DND-41 (cell line): ENCODE measurements around the gene RNF150.

Source experiments
- ATAC-seq: fragments of 200-7000 bp; cut with Tn5 transposase; 3 replicates; pipeline ENCODE4 v1.9.1; 2021; ENCODE audit warnings: low read depth; ENCODE audit not compliant: insufficient read depth
- DNase-seq: peaks from one replicate; pipeline ENCODE4 v3.0.0-alpha.2; 2020
- H2AFZ ChIP-seq: 2 replicates; pipeline ENCODE4 v1.6.0; 2012; ENCODE audit warnings: low read depth, low read length
- H3K27ac ChIP-seq: 2 replicates; pipeline ENCODE4 v1.5.1; 2012; ENCODE audit warnings: low read length, inconsistent platforms
- H3K27me3 ChIP-seq: fragments of 200-600 bp; sonication (generic); 2 replicates; pipeline ENCODE4 v1.6.0; 2012; ENCODE audit warnings: low read length, mild to moderate bottlenecking, inconsistent platforms; ENCODE audit not compliant: insufficient read depth, poor library complexity
- H3K36me3 ChIP-seq: 2 replicates; pipeline ENCODE4 v1.5.1; 2012; ENCODE audit warnings: low read length, inconsistent platforms; ENCODE audit not compliant: insufficient read depth
- H3K4me1 ChIP-seq: 2 replicates; pipeline ENCODE4 v1.5.1; 2012; ENCODE audit warnings: mild to moderate bottlenecking, low read length; ENCODE audit not compliant: insufficient read depth
- H3K4me2 ChIP-seq: 2 replicates; pipeline ENCODE4 v1.6.0; 2012; ENCODE audit warnings: mild to moderate bottlenecking, moderate library complexity, low read length, inconsistent platforms; ENCODE audit not compliant: insufficient read depth
- H3K4me3 ChIP-seq, 2 experiments: fragments of 200-600 bp in 1 of 2; shearing (Covaris generic) in 1 of 2; 2 replicates each; pipeline ENCODE4 v1.5.1; 2012 to 2016; ENCODE audit warnings: inconsistent platforms in 2 of 2, low read length in 2 of 2, mild to moderate bottlenecking in 2 of 2, low read depth in 1 of 2, moderate library complexity in 1 of 2
- H3K79me2 ChIP-seq: 2 replicates; pipeline ENCODE4 v1.6.0; 2012; ENCODE audit warnings: low read length, inconsistent platforms; ENCODE audit not compliant: insufficient read depth
- H3K9ac ChIP-seq: 2 replicates; pipeline ENCODE4 v1.6.0; 2012; ENCODE audit warnings: low read depth, mild to moderate bottlenecking, inconsistent platforms, low read length, moderate library complexity
- H3K9me3 ChIP-seq: 2 replicates; pipeline ENCODE4 v1.5.1; 2012; ENCODE audit warnings: low read length, moderate library complexity, mild to moderate bottlenecking, inconsistent platforms; ENCODE audit not compliant: insufficient read depth, severe bottlenecking
- H4K20me1 ChIP-seq: 2 replicates; pipeline ENCODE4 v1.6.0; 2012; ENCODE audit warnings: low read length; ENCODE audit not compliant: insufficient read depth
- EZH2 ChIP-seq: IDR thresholded peaks from 3 replicates; pipeline ENCODE4 v1.6.1; 2012; ENCODE audit warnings: borderline replicate concordance, low read depth, mild to moderate bottlenecking, moderate library complexity, low read length, inconsistent platforms; ENCODE audit not compliant: severe bottlenecking
- TF ChIP-seq, protein P1 (sequence below): IDR thresholded peaks from 2 replicates; pipeline ENCODE4 v1.5.1; 2012; ENCODE audit warnings: borderline replicate concordance, low read length, moderate library complexity, mild to moderate bottlenecking; ENCODE audit not compliant: poor library complexity, severe bottlenecking; ENCODE audit errors: extremely low read depth

Gene RNF150

DNA sequence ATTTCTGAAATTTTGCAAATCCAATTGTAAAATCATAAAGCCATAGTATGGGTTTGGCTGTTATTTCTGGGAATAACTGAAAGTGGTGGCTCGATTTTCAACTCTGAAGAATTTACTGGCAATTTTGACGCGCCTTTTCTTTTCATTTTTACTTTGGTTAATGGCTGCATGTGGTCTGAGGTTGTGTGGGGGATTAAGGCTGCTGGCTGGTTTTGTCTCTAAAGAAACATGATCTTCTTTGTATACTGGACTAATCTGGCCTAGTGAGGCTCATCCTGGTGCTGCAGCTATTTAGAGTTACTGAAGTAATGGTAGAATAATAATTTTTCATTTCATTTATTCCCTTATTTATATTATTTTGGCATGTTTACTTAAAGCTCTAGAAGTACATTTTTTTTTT, 164.0 kb downstream of the RNF150 start:
- H2AFZ ChIP-seq = no peak overlapping the region
- H3K9me3 ChIP-seq = no peaks in the 10 kb centered on the region
- no peak overlapping the region for H3K4me3 ChIP-seq
- H3K4me2 ChIP-seq = no peak overlapping the region
- no peak for TF ChIP-seq EZH2
- TF ChIP-seq, protein P1, sequence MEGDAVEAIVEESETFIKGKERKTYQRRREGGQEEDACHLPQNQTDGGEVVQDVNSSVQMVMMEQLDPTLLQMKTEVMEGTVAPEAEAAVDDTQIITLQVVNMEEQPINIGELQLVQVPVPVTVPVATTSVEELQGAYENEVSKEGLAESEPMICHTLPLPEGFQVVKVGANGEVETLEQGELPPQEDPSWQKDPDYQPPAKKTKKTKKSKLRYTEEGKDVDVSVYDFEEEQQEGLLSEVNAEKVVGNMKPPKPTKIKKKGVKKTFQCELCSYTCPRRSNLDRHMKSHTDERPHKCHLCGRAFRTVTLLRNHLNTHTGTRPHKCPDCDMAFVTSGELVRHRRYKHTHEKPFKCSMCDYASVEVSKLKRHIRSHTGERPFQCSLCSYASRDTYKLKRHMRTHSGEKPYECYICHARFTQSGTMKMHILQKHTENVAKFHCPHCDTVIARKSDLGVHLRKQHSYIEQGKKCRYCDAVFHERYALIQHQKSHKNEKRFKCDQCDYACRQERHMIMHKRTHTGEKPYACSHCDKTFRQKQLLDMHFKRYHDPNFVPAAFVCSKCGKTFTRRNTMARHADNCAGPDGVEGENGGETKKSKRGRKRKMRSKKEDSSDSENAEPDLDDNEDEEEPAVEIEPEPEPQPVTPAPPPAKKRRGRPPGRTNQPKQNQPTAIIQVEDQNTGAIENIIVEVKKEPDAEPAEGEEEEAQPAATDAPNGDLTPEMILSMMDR = no peak
- no peak for DNase-seq
- no peak for ATAC-seq
- no peak overlapping the region for H3K27ac ChIP-seq
- no peaks in the 10 kb centered on the region for H3K36me3 ChIP-seq
- H3K4me1 ChIP-seq = no peaks in the 10 kb centered on the region
- H3K9ac ChIP-seq = no peak overlapping the region
- no peaks in the 10 kb centered on the region for H3K27me3 ChIP-seq
- H4K20me1 ChIP-seq = no peaks in the 10 kb centered on the region
- no peaks in the 10 kb centered on the region for H3K79me2 ChIP-seq

DNA sequence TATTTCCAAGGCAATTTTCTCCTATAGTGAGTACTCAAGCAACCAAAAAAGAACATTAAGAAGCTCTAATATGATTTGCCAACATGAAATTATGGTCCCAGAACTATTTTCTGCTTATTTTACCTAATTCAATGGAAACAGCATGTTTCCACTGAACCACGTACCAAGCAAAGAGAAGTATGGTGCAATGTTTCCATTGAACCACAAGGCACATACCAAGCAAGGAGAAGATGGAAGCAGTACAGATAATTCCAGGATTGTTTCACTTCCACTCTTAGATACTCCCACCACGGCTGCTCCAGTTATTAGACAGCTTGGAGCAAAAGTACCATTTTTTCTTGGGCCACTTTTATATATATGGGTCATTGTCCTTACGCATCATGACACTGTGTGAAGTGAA, 164.9 kb downstream of the RNF150 start:
- H3K27me3 ChIP-seq = no peaks in the 10 kb centered on the region
- DNase-seq (no peak), ATAC-seq (no peak)

DNA sequence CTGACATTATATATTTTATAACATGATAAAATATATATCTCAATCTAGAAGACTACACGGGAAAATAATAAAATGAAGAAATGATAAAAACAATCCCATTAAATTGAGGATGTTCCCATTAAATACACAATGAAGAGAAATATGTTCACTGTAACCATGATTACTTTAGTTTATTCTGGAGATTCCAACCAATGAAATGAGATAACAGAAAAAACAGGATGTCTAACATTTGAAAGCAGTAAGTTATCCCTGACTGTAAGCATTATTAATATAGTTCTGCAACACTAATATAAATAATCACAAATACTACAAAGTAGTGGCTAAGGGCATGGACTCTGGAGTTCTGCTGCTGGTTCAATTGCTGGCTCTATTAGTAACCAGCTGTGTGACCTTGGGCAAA, 169.4 kb downstream of the RNF150 start:
- no peak for TF ChIP-seq EZH2
- TF ChIP-seq, protein P1 = no peak
- no peak for DNase-seq
- Histone ChIP-seq H4K20me1 (no peaks in the 10 kb centered on the region), H3K79me2 (no peaks in the 10 kb centered on the region), H3K4me3 (no peak overlapping the region), H3K27ac (no peak overlapping the region), H3K9me3 (no peaks in the 10 kb centered on the region), H2AFZ (no peak overlapping the region), H3K9ac (no peak overlapping the region), H3K4me1 (no peaks in the 10 kb centered on the region), H3K4me2 (no peak overlapping the region), H3K36me3 (no peaks in the 10 kb centered on the region), H3K27me3 (no peaks in the 10 kb centered on the region)
- no peak for ATAC-seq

More for the DNA sequence above, 164.9 kb downstream of the RNF150 start:
- Histone ChIP-seq H3K4me2 (no peak overlapping the region), H3K4me3 (no peak overlapping the region), H4K20me1 (no peaks in the 10 kb centered on the region), H3K36me3 (no peaks in the 10 kb centered on the region), H3K79me2 (no peaks in the 10 kb centered on the region), H3K9me3 (no peaks in the 10 kb centered on the region), H3K9ac (no peak overlapping the region), H3K27ac (no peak overlapping the region), H2AFZ (no peak overlapping the region), H3K4me1 (no peaks in the 10 kb centered on the region)
- TF ChIP-seq, protein P1 = no peak
- TF ChIP-seq EZH2 = no peak

DNA sequence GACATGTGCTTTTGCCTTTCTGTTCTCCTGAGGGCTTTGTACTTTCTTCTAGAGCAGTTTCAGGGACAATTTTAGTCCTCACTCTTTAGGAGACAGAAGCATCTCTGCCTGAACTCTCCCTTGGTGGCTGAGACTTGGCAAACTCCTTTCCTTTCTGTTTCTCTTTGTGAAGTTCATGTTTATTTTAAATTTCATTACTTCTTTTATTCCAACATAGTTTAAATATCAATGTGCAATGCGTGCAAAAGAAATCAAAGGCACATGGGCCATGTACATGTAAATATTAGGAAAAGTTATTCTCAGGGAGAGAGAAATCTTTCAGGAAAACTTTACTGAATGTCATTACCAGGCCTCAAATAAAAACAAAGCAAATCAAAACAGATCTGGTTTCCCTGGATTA, 177.6 kb downstream of the RNF150 start:
- ATAC-seq (no peak), DNase-seq (no peak)
- Histone ChIP-seq H3K4me1 (no peaks in the 10 kb centered on the region), H3K79me2 (no peaks in the 10 kb centered on the region), H3K36me3 (no peaks in the 10 kb centered on the region), H3K27ac (no peak overlapping the region), H4K20me1 (no peaks in the 10 kb centered on the region), H3K9me3 (no peaks in the 10 kb centered on the region), H3K4me3 (no peak overlapping the region), H3K27me3 (no peaks in the 10 kb centered on the region), H3K4me2 (no peak overlapping the region), H3K9ac (no peak overlapping the region), H2AFZ (no peak overlapping the region)
- TF ChIP-seq, protein P1 = no peak
- no peak for TF ChIP-seq EZH2
